Endothelial cell of umbilical vein (primary cell): Measurements from ENCODE around the gene AGMO. TPM values are rescaled to one million over a fixed set of nuclear protein-coding genes. Genes with fewer than 3 reads are reported as not detected.

Experiments used
- BruUV-seq: library from RNA; stranded (reverse); fragments of 400-500 nt; replicated peaks from 2 replicates; lab custom pipeline; 2021; lab: Mats Ljungman, UMichigan
- CTCF ChIA-PET: fragments of 300-600, 350-600 bp; sonication (Branson Sonifier 250); formaldehyde crosslinking; loops from one replicate; lab custom pipeline; 2021; ENCODE audit warnings: antibody characterized with exemption, inconsistent platforms; lab: Charles Lee
- POLR2A ChIA-PET: fragments of 300-600, 350-600 bp; sonication (Branson Sonifier 250); formaldehyde crosslinking; loops from one replicate; lab custom pipeline; 2021; ENCODE audit warnings: antibody characterized with exemption, inconsistent platforms; lab: Charles Lee
- DNase-seq: peaks from one replicate; pipeline ENCODE4 v3.0.0-alpha.2; 2011; ENCODE audit warnings: low read depth, low spot score
- FAIRE-seq: peaks from 2 replicates; lab custom pipeline; 2011; peaks lifted over from hg19 to GRCh38; lab: Jason Lieb, UNC
- H2AFZ ChIP-seq: 2 replicates; pipeline ENCODE4 v1.6.0; 2012; ENCODE audit warnings: low read depth, low read length, control low read depth, inconsistent platforms
- H3K27ac ChIP-seq: 2 replicates; pipeline ENCODE4 v1.5.1; 2011; ENCODE audit warnings: low read depth, mild to moderate bottlenecking, control low read depth, low read length, moderate library complexity; ENCODE audit not compliant: insufficient read depth
- H3K27me3 ChIP-seq, 2 experiments: 2 replicates each; pipeline versions ENCODE4 v1.6.0 to v1.6.1; 2011; ENCODE audit warnings: low read length in 2 of 2, mixed read lengths in 1 of 2; ENCODE audit not compliant: control insufficient read depth in 2 of 2, insufficient read depth in 2 of 2
- H3K36me3 ChIP-seq, 2 experiments: 2 replicates in 1 of 2; 3 replicates in 1 of 2; pipeline ENCODE4 v1.5.1; 2011; ENCODE audit warnings: low read length in 2 of 2, mild to moderate bottlenecking in 1 of 2, moderate library complexity in 1 of 2; ENCODE audit not compliant: control insufficient read depth in 2 of 2, insufficient read depth in 2 of 2; ENCODE audit errors: extremely low read depth in 1 of 2
- H3K4me1 ChIP-seq: 3 replicates; pipeline ENCODE4 v1.5.1; 2011; ENCODE audit warnings: mild to moderate bottlenecking, low read length; ENCODE audit not compliant: control insufficient read depth, insufficient read depth; ENCODE audit errors: extremely low read depth
- H3K4me2 ChIP-seq: 2 replicates; pipeline ENCODE4 v1.6.1; 2011; ENCODE audit warnings: low read length, control low read depth, mixed read lengths; ENCODE audit not compliant: insufficient read depth
- H3K4me3 ChIP-seq, 3 experiments: fragments of 200-600 bp in 1 of 3; sonication (generic), shearing (Covaris generic) in 1 of 3; replicated peaks in 1 of 3; 2 replicates each; pipeline ENCODE4 v1.5.1; 2011 to 2016; ENCODE audit warnings: control low read depth in 3 of 3, low read length in 3 of 3, mild to moderate bottlenecking in 2 of 3, inconsistent platforms in 1 of 3, low read depth in 1 of 3, moderate library complexity in 1 of 3; ENCODE audit not compliant: insufficient read depth in 1 of 3
- H3K79me2 ChIP-seq: 2 replicates; pipeline ENCODE4 v1.6.0; 2012; ENCODE audit warnings: low read length, inconsistent platforms; ENCODE audit not compliant: control insufficient read depth, insufficient read depth
- H3K9ac ChIP-seq: replicated peaks from 2 replicates; pipeline ENCODE3; 2011; ENCODE audit warnings: low read length, control low read depth; ENCODE audit not compliant: insufficient read depth; ENCODE audit errors: extremely low read depth
- H3K9me1 ChIP-seq: replicated peaks from 3 replicates; pipeline ENCODE4 v1.6.0; 2011; ENCODE audit warnings: mild to moderate bottlenecking, low read length; ENCODE audit not compliant: control insufficient read depth, insufficient read depth; ENCODE audit errors: extremely low read depth
- H3K9me3 ChIP-seq: replicated peaks from 2 replicates; pipeline ENCODE4 v1.5.1; 2012; ENCODE audit warnings: low read length, inconsistent platforms; ENCODE audit not compliant: control insufficient read depth, insufficient read depth
- H4K20me1 ChIP-seq: replicated peaks from 2 replicates; pipeline ENCODE3; 2011; ENCODE audit warnings: mild to moderate bottlenecking, low read length; ENCODE audit not compliant: control insufficient read depth, insufficient read depth; ENCODE audit errors: extremely low read depth
- CTCF ChIP-seq, 2 donors: IDR thresholded peaks; 1 replicate in 1 of 2; 2 replicates in 1 of 2; pipeline ENCODE4 v1.5.1; 2011; ENCODE audit warnings: low read length in 2 of 2, mild to moderate bottlenecking in 2 of 2, moderate library complexity in 2 of 2, control low read depth in 1 of 2, inconsistent platforms in 1 of 2, low read depth in 1 of 2; ENCODE audit not compliant: insufficient read depth in 1 of 2; ENCODE audit errors: extremely low read depth in 1 of 2
- EZH2 ChIP-seq: IDR thresholded peaks from 2 replicates; pipeline ENCODE4 v1.6.1; 2012; ENCODE audit warnings: borderline replicate concordance, low read depth, mild to moderate bottlenecking, moderate library complexity, low read length, inconsistent platforms; ENCODE audit not compliant: severe bottlenecking
- FOS ChIP-seq: IDR thresholded peaks from 2 replicates; pipeline ENCODE4 v1.6.1; 2011; ENCODE audit warnings: mild to moderate bottlenecking, low read length, moderate library complexity, borderline replicate concordance; ENCODE audit not compliant: insufficient read depth
- GATA2 ChIP-seq: IDR thresholded peaks from 2 replicates; pipeline ENCODE4 v1.7.0; 2011; ENCODE audit warnings: low read depth, mild to moderate bottlenecking, moderate library complexity, mixed read lengths, low read length; ENCODE audit not compliant: insufficient read length, insufficient read depth
- JUN ChIP-seq: IDR thresholded peaks from 2 replicates; pipeline ENCODE4 v1.6.1; 2011; ENCODE audit warnings: borderline replicate concordance, low read depth; ENCODE audit not compliant: insufficient read length, insufficient read depth
- MAX ChIP-seq: IDR thresholded peaks from 2 replicates; pipeline ENCODE4 v1.6.1; 2011; ENCODE audit not compliant: insufficient read depth, insufficient read length
- MYC ChIP-seq: IDR thresholded peaks from one replicate; pipeline ENCODE4 v1.6.1; 2011; ENCODE audit warnings: mild to moderate bottlenecking, low read depth, low read length
- POLR2A ChIP-seq: IDR thresholded peaks from 2 replicates; pipeline ENCODE4 v1.6.1; 2012; ENCODE audit warnings: low read depth, mild to moderate bottlenecking, control low read depth, low read length
- POLR2AphosphoS5 ChIP-seq: IDR thresholded peaks from 2 replicates; pipeline ENCODE4 v1.6.1; 2012; ENCODE audit warnings: low read depth, mild to moderate bottlenecking, control low read depth, low read length, moderate library complexity; ENCODE audit not compliant: insufficient read depth
- dilution Hi-C: fragments of 300-500 bp; cut with MboI; formaldehyde crosslinking; loops from one replicate; pipeline ENCODE4 v1.15.0; 2019; ENCODE audit warnings: low sequenced_read_pairs; ENCODE audit not compliant: extremely low pct_ligation_motif_present
- intact Hi-C: fragments of 100-400 bp; cut with micrococcal nuclease; formaldehyde crosslinking; loops from one replicate; pipeline ENCODE4 v1.10.0; 2022
- polyA plus RNA-seq, 4 experiments: library from polyadenylated mRNA; depleted of rRNA in 3 of 4; stranded (reverse) in 3 of 4; unstranded in 1 of 4; fragments of >200 nt; gene quantifications; 2 replicates each; pipeline versions ENCODE4 v1.2.1 to v1.2.3, GENCODE V29; 2011 to 2012; ENCODE audit warnings: missing spikeins in 1 of 4
- total RNA-seq: library from RNA; stranded (reverse); gene quantifications from 2 replicates; pipeline ENCODE4 v1.2.3, GENCODE V29; 2021

Gene AGMO
- total and polyA plus RNA-seq, 2 donors (not counting 3 experiments of a cell fraction or from before 2014, with no cell fraction given), result 0.23 to 0.40 TPM

GRCh38 chr7:15368653-15369052 is 193.2 kb downstream of the AGMO start:
- intact Hi-C loops, result no loop called here
- POLR2A ChIA-PET, result no interaction called here
- no peak overlapping the region for H3K4me3 ChIP-seq
- CTCF ChIA-PET, result interaction anchor here (1.4 kb wide), 1 partner anchor 352 kb away, joined by 4 read pairs; no protein-coding TSS in a partner anchor
- no TSS peak for BruUV-seq
- TF ChIP-seq JUN (no peak), POLR2A (no peak), GATA2 (no peak), MAX (no peak), POLR2AphosphoS5 (no peak), EZH2 (no peak), MYC (no peak), CTCF (IDR thresholded peaks at IDR 0.05; ENCODE audit: extremely low read depth in 1 of 2, insufficient read depth in 1 of 2, low read depth in 1 of 2, low read length in 2 of 2) (no peak), FOS (no peak)
- H3K36me3 ChIP-seq, result no peaks in the 10 kb centered on the region
- no peak overlapping the region for H3K27ac ChIP-seq
- H4K20me1 ChIP-seq, result no peaks in the 10 kb centered on the region
- H3K27me3 ChIP-seq, result no peaks in the 10 kb centered on the region
- H2AFZ ChIP-seq, result no peak overlapping the region
- H3K9me3 ChIP-seq, result no peaks in the 10 kb centered on the region
- FAIRE-seq (no peak), DNase-seq (no peak)
- H3K9ac ChIP-seq, result no peak overlapping the region
- H3K9me1 ChIP-seq, result no peaks in the 10 kb centered on the region
- dilution Hi-C loops, result no loop called here
- H3K4me2 ChIP-seq, result no peak overlapping the region
- no peaks in the 10 kb centered on the region for H3K79me2 ChIP-seq
- H3K4me1 ChIP-seq, result no peaks in the 10 kb centered on the region
